Activated CD4-positive, CD25-positive, alpha-beta regulatory T cell treated with anti-CD3 and anti-CD28 coated beads, Interleukin-2, amount 50 U/mL, for 72 hours (primary cell): Measurements from ENCODE around the gene C14orf180.

Source experiments
- DNase-seq: peaks from one replicate; pipeline ENCODE4 v3.0.0; 2021

The C14orf180 gene

DNA sequence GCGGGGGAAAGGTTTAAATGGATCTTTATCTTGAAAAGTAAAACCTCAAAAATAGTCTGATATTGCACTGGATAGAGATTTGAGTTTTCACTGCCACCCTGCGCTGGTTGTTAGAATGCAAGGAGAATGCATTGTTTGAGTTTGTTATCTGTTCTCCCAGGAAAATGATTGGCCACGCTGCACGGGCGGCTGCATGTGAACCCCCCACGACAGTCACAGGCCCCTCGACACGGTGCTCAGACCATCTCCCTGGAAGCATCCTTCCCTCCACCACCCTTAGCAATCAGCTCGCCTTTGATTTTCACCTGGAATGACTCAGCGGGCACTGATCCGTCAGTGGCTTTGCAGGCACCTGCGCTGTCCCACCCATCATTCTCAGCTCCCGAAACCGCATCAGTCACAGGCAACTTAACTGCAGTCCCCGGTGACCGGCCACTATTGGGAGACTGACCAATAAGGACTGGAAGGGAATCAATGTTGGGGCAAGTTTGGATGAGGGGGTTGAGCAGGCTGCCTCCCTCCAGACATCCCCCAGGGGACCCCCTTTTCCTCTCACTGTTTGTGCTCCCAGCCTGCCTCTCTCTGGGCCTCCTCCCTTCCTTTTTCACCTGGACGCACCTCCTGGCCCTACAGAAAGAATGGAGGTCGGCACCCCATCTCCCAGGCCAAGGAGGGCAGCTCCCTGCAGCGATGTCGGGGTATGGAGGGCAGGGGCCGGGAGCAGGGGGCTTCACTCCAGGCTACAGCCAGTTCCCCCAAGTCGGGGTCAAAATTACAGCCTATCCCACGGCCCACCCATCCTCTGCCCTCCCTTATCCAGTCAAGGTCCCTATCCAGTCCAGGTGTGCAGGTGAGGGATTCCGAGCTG is 28.5 kb upstream of the C14orf180 start:
- peak; percentile 17 for DNase-seq

GRCh38 chr14:104551851-104552737 is 27.5 kb upstream of the C14orf180 start:
- DNase-seq: peak; percentile 21

- DNase-seq: no peak
Observed at GRCh38 chr14:104552738-104553125, 26.8 kb upstream of the C14orf180 start.

DNA sequence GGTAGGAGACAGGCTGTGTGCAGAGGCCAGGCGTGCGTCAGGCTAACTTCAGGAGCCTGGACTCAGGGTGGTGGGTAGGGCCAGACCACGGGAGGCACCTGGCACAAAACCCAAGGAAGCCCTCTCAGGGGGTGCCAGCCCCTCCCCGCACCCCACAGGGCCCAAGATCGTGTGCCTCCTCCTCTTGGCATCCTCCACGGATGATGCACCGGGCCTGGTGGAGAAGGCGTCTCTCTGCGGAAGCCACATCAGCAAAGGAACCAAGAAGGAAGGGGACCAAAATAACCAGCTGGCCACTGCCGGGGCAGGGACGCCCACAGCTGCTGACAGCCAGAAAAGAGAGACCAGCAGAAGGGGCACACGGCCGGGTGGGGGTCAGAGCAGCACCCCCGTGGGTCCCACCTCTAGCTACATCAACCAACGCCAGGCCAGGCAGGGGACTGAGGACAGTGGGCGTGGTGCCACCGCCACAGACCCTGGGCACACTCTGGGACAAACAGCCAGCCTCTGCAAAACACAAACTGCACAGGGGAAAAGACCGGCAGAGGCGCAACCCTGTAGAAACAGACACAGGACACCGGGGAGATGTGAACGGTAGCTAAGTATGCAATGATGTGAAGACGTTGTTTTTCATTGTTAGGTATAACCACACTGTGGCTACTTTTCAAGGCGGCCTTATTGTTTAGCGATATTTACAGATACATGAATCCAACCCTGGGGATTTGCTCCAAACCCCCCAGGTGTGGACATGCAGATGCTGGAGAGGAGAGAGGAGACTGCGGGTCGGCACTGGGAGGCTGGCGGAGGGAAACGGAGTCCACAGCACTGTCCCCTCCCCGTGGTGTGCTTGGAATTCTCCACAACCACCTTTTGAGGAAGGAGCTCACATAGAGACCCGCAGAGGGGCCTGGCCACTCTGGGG is 26.1 kb upstream of the C14orf180 start:
- DNase-seq: no peak

GRCh38 chr14:104554088-104554607 is 25.4 kb upstream of the C14orf180 start:
- DNase-seq: no peak

DNA sequence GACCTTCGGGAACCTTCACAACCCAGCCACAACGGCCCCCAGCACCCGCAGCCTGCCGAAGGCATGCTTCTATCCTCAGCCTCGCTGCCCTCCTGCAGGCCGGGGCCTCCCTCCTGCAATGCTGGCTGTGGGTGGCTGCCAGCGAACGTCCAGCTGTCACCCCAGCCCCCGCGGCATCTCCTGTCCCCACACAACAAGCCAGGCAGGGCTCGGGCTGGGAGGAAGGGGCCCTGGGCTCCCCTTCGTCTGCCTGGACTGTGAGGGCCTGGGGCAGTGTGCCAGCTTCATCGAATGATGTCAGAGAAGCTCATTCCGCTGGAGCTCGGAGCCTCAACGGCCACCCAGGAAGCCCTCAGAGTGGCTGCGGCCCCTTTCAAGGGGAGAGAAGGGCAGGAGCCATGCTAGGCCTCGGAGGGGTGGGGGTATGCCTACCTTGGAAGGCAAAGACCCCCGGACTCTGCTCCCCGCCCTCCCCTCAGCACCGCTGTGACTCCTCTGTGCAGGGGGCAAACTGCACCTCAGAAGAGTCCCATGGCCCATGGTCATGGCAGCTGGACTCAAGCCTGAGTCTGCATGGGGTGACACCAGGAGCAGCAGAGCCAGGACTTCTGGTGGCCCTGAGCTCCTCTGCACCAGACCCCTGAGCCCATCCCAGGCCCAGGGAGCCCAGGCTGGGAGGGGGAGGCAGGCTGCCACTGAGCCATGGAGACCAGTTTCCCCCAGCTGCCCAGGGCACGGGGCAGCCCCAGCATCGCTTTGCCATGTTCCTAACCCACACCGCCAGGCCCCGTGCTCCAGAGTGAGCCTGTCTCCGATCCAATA is 24.7 kb upstream of the C14orf180 start:
- DNase-seq: no peak

DNA sequence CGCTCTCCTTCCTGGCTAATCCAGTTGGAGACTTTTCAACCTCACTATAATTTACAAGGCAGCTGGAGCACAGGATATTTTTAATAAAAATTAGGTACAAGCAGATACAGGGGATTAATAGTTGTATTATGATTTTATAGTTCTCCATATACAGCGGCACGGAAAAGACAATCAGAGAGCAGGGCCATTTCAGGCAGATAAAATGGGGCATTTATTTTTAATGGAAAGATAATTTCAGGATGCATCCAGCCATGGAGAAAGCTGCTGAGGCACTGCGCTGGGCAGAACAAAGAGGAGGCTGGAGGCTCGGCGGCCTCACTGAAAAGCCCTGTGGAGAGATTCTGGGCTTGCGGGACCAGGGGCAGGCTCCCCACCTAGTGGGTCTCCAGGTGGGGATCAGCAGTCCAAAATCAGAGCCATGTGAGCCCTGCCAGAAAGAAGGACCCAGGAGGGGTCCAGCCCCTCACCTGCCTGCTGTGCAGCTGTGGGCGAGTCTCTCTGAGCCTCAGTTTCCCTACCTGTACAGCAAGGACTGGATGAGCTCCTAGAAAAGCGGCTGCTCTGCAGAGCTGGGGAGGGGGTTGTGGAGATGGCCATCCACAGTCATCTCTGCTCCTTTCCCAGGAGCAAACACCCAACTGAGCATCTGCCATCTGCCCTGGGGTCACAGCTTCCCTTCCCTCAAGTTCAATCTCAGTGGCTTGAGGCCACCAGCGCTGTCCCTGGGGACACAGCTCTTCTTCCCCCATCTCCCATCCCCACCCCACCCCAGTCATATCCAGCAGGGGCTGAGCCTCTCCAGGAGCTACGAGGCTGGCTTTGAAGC is 23.9 kb upstream of the C14orf180 start:
- DNase-seq: no peak

GRCh38 chr14:104556256-104557021 is 23.1 kb upstream of the C14orf180 start:
- no peak for DNase-seq

GRCh38 chr14:104557086-104557485 is 22.5 kb upstream of the C14orf180 start:
- DNase-seq: no peak

GRCh38 chr14:104557766-104558165 is 21.8 kb upstream of the C14orf180 start:
- no peak for DNase-seq

DNA sequence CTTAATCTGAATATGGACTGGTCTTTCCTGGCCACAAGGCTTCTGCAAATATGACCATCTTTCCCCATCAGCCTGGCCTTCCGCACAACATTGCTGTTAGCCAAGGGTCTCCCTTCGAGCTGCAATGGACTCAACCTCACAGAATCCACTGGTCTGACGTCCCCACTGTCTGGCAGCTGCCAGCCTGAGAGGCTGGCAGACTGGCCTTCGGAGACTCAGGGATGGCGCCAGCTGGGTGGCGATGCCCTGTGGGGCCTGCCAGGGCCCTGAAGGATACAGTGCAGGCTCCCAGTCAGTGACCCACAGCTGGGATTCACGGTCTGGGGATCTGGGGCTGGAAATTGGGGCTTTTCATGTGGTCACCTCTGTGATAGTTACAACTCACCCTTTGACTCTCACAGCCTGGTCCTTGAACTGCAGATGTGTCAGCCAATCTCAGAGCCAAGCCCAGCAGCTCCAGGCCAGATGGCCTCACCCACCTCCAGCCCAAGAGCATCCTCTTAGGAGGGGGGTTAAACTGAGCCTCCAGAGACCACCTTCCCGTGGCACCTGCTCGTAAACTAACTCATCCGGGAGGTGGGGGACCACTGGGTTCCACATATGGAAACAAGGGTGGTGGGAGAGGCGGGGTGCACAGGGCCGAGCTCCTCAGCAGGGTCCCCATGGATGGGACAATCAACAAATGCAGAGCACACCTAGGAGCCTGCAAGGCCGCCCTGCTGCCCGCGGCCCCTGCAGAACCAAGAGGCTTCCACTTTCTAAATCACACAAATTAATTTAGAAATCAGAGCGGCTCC is 21.1 kb upstream of the C14orf180 start:
- DNase-seq: no peak

DNA sequence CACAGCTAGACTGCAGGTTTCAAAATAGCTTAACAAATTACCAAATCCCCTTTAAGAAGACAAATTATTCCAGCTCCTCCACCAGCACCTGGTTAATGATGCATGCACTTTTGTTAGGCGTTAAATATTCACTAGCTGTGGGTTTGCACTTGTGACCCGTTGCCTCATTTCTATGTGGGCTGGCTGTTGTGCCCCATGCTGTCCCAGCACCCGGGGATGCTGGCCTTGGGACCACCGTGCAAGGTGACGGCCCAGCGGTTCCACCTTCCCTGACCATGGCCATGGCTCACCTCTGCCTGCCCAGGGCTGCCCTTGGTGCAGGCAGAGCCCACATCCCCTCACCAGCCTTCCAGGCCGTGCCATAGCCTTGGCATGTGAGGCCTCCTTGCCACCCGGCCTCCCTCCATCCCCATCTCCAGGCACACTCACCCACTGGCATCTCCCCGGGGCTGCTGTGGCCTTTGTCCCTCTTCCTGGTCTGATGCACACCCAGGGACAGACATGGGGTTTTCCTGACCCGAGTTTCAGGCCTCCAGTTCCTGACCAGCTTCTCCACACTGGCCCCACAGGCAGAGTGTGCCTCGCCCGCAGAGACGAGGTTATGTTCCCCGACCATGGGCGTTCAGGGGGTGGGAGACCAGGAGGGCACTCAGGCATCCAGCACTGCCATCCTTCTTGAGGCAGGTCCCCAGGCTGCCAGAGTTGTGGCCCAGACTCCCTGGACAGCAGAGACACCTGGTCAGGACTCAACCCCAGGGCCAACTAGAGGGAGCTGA is 20.3 kb upstream of the C14orf180 start:
- no peak for DNase-seq

DNA sequence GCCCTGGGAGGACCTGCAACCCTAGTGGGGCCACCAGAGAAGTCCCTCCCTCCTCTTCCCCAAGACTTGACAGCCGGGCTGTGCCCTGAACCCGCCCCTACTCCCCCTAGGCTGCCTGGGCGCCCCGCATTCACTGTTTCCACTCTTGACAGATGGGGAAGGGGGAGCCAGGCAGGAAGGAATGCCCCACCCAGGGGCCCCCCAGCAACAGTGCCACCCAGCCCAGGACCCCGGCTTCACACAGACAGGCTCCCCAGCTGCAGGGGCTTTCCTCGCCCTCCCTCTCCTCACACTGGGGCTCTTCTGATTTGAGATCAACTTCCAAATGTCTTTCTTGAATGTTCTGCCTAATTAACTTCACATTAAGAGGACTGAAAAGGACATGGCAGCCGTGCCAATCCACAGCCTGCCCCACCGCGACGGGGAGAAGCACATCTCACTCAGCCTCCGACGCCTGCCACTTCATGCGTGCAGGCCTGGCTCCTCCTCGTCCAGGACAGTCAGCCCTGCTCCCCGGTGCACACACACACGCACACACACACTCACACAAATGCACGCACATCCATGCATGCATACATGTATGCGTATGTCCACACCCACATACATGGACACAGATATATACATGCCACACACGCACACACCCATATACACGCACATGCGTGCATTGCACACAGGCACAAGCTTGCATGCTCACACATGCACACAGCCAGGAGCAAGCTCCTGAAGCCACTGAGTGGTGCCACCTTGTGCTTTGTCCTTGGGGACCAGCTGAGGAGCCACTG is 19.6 kb upstream of the C14orf180 start:
- DNase-seq: no peak

- DNase-seq: no peak
Observed at GRCh38 chr14:104560586-104560945, 19.0 kb upstream of the C14orf180 start.

- DNase-seq: no peak
Observed at GRCh38 chr14:104561124-104561557, 18.4 kb upstream of the C14orf180 start.

DNA sequence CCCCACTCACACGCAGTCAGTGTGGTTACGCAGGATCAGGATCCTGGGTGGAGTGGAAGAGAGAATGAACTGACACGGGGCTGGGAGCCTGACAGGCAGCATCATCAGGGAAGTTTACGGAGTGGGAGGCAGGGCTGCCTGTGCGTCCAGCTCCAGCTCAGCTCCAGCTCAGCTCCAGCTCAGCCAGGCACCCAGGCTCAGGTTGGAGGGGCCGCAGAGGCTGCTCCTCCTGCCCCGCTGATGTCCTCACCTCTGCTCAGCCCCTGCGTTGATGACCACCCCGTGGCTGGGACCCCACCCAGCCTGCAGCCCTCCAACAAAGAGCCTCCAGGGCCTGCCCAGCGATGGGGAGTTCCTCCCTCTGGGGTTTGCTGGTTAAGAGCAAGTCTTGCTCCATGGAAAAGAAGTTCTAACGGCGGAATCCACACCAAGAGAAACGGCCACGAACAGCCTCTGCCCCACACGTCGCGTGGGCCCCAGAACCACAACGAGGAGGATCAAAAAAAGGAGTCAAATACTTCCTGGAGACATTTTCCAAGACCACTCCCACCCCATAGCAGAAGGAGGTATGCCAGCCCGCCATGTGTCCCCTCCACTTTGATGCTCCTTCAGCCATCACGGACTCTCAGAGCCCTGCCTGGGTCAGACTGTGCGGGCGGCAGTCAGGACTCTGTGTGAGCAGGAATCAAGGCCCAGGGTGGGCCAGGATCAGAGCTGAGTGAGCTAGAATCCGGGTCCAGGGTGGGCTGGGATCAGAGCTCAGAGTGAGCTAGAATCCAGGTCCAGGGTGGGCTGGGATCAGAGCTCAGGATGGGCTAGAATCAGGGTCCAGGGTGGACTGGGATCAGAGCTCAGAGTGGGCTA is 17.7 kb upstream of the C14orf180 start:
- no peak for DNase-seq
